H1 (cell line): ENCODE measurements around the gene TSGA10IP. TPM values are rescaled to one million over a fixed set of nuclear protein-coding genes. Genes with fewer than 3 reads are reported as not detected.

Source experiments
- CHD1 ChIP-seq: IDR thresholded peaks from 2 replicates; pipeline ENCODE4 v1.6.1; 2012; ENCODE audit warnings: low read depth, low read length, improper control_type of control experiment
- EP300 ChIP-seq, 2 experiments: IDR thresholded peaks; 1 replicate in 1 of 2; 2 replicates in 1 of 2; pipeline ENCODE4 v1.6.1; 2011 to 2012; ENCODE audit warnings: low read depth in 2 of 2, low read length in 2 of 2, mild to moderate bottlenecking in 2 of 2, borderline replicate concordance in 1 of 2, inconsistent platforms in 1 of 2, moderate library complexity in 1 of 2
- KDM5A ChIP-seq: fragments of 200-600 bp; IDR thresholded peaks from 2 replicates; pipeline ENCODE4 v1.7.1; 2012; ENCODE audit warnings: mild to moderate bottlenecking, low read length, inconsistent platforms, mixed read lengths
- PHF8 ChIP-seq: fragments of 200-600 bp; sonication (generic); conservative IDR thresholded peaks from 2 replicates; pipeline ENCODE4 v1.7.1; 2012; ENCODE audit warnings: low read depth, mild to moderate bottlenecking, inconsistent platforms, low read length, moderate library complexity
- TBP ChIP-seq: IDR thresholded peaks from 2 replicates; pipeline ENCODE4 v1.6.1; 2011; ENCODE audit warnings: low read depth, low read length, improper control_type of control experiment
- TEAD4 ChIP-seq: IDR thresholded peaks from 2 replicates; pipeline ENCODE4 v1.6.1; 2012; ENCODE audit warnings: low read depth, low read length, inconsistent platforms, mixed read lengths
- USF2 ChIP-seq: IDR thresholded peaks from 2 replicates; pipeline ENCODE4 v1.6.1; 2011; ENCODE audit warnings: low read length, improper control_type of control experiment
- polyA plus RNA-seq, 7 experiments: library from polyadenylated mRNA; depleted of rRNA in 3 of 7; stranded (reverse) in 5 of 7; unstranded in 2 of 7; fragments of >200 nt in 5 of 7; fragments of 200-250 nt in 2 of 7; gene quantifications; 1 replicate in 5 of 7; 2 replicates in 1 of 7; 4 replicates in 1 of 7; pipeline versions ENCODE4 v1.2.1 to v1.2.3, GENCODE V29; 2011 to 2013; ENCODE audit warnings: missing spikeins in 2 of 7, mixed read lengths in 2 of 7
- total RNA-seq: library from RNA; stranded (reverse); fragmentation: NEBNext Ultra II Directional; extraction: Animal tissue kit (Norgen Biotek cat#: 25700); gene quantifications from 2 replicates; pipeline ENCODE4 v1.2.1, GENCODE V29; 2021

TSGA10IP gene
- total and polyA plus RNA-seq, 2 of the 8 experiments (the other 6 are each of a cell fraction or from before 2014, with no cell fraction given) = 1.9 to 6.0 TPM

GRCh38 chr11:65922565-65922964 lies 22.7 kb upstream of the TSGA10IP start (continued):
- TF ChIP-seq KDM5A = no peak
- TF ChIP-seq PHF8 = no peak
- no peak for TF ChIP-seq TBP
- TF ChIP-seq TEAD4 = no peak
- no peak for TF ChIP-seq CHD1
- no peak for TF ChIP-seq USF2
- TF ChIP-seq EP300 (IDR thresholded peaks at IDR 0.05; ENCODE audit: borderline replicate concordance in 1 of 2, low read depth in 2 of 2, low read length in 2 of 2) = no peak
- TF ChIP-seq, all 59 proteins: peak for 0
